ENCODE data around the gene IL36B.

DNA sequence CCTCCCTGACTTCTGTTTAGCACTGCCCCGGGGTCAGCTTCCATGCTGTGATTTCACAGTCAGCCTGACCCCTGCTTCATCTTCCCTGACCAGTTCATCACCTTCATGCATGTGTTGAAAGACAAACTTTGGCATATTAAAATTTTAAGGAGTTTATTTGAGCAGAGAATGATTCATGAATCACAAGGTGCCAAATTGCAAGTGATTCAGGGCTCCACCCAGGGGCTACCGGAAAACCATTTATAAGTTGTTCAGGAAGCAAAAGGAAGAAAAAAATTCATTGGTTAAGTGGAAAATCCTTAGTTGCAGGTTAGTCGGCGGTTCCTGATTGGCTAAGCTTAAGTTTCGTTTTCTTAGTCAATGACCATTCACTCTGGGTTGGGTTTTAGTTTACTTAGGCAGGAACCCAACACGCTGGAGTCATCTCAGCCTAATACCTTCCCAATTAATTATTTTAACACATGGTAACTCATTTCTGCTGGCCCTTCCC lies 25.7 kb upstream of the IL36B start:
- TF ChIP-seq, protein P1, sequence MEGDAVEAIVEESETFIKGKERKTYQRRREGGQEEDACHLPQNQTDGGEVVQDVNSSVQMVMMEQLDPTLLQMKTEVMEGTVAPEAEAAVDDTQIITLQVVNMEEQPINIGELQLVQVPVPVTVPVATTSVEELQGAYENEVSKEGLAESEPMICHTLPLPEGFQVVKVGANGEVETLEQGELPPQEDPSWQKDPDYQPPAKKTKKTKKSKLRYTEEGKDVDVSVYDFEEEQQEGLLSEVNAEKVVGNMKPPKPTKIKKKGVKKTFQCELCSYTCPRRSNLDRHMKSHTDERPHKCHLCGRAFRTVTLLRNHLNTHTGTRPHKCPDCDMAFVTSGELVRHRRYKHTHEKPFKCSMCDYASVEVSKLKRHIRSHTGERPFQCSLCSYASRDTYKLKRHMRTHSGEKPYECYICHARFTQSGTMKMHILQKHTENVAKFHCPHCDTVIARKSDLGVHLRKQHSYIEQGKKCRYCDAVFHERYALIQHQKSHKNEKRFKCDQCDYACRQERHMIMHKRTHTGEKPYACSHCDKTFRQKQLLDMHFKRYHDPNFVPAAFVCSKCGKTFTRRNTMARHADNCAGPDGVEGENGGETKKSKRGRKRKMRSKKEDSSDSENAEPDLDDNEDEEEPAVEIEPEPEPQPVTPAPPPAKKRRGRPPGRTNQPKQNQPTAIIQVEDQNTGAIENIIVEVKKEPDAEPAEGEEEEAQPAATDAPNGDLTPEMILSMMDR (conservative IDR thresholded peaks at IDR 0.05): no peak
- TF ChIP-seq EZH2 (IDR thresholded peaks at IDR 0.05; ENCODE audit: low read depth): no peak
